Naive B cell (primary cell): ENCODE data around the gene ATP9A. TPM values are rescaled to one million over a fixed set of nuclear protein-coding genes. Genes with fewer than 3 reads are reported as not detected.
A peak's percentile ranks its signal among the peaks of the same experiment; 100 is the strongest.

ENCODE experiments used
- ATAC-seq, 2 donors: fragments of 150-1000 bp; cut with Tn5 transposase; 2 replicates each; pipeline ENCODE4 v1.10.0; 2021; ENCODE audit warnings: low read depth in 2 of 2, mild to moderate bottlenecking in 2 of 2, moderate library complexity in 2 of 2
- DNase-seq: peaks from one replicate; pipeline ENCODE4 v3.0.0; 2022
- H3K27ac Mint-ChIP-seq, 6 donors: one replicate each; pipeline ENCODE4 v1.8.0; 2020 to 2022; ENCODE audit warnings: mild to moderate bottlenecking in 6 of 6, mixed read lengths in 6 of 6, moderate library complexity in 5 of 6, inconsistent platforms in 2 of 6
- H3K27me3 Mint-ChIP-seq, 3 donors: one replicate each; pipeline ENCODE4 v1.8.0; 2021 to 2022; ENCODE audit warnings: mixed read lengths in 3 of 3, mild to moderate bottlenecking in 1 of 3
- H3K36me3 Mint-ChIP-seq, 2 donors: one replicate each; pipeline ENCODE4 v1.8.0; 2020 to 2022; ENCODE audit warnings: mixed read lengths in 2 of 2, inconsistent platforms in 1 of 2, mild to moderate bottlenecking in 1 of 2
- H3K4me1 Mint-ChIP-seq, 3 donors: one replicate each; pipeline ENCODE4 v1.8.0; 2020 to 2022; ENCODE audit warnings: mixed read lengths in 3 of 3, inconsistent platforms in 1 of 3, mild to moderate bottlenecking in 1 of 3, moderate library complexity in 1 of 3
- H3K4me3 Mint-ChIP-seq, 8 donors: one replicate each; pipeline ENCODE4 v1.8.0; 2020 to 2022; ENCODE audit warnings: mild to moderate bottlenecking in 8 of 8, mixed read lengths in 8 of 8, moderate library complexity in 8 of 8, inconsistent platforms in 2 of 8
- H3K9me3 Mint-ChIP-seq, 7 donors: one replicate each; pipeline ENCODE4 v1.8.0; 2020 to 2022; ENCODE audit warnings: mixed read lengths in 7 of 7, mild to moderate bottlenecking in 5 of 7, inconsistent platforms in 2 of 7, moderate library complexity in 1 of 7
- polyA plus RNA-seq, 6 donors: library from polyadenylated mRNA; unstranded; fragments of 300-500 nt; fragmentation: Illumina TruSeq; gene quantifications; one replicate each; pipeline ENCODE4 v1.2.3, GENCODE V29; 2021; ENCODE audit warnings: low read depth in 6 of 6

The ATP9A gene
- polyA plus RNA-seq, 6 donors from 2014 or later = 0.07 to 0.13 (median 0.10) TPM; not detected in 3

- Mint-ChIP-seq H3K4me3 (no peak overlapping the region), H3K27me3 (peaks cover 15 to 60% (median 33%) of the 10 kb centered on the region in 3 donors), H3K9me3 (no peaks in the 10 kb centered on the region), H3K36me3 (no peaks in the 10 kb centered on the region), H3K4me1 (peaks cover 3 to 10% (median 5%) of the 10 kb centered on the region in 3 donors), H3K27ac (no peak overlapping the region)
- no peak for ATAC-seq
- DNase-seq = no peak
These were observed 132.1 kb downstream of the ATP9A start for GRCh38 chr20:51636123-51636522.

GRCh38 chr20:51635680-51636079, 132.5 kb downstream of the ATP9A start:
- ATAC-seq = no peak
- Mint-ChIP-seq H3K36me3 (no peaks in the 10 kb centered on the region), H3K4me1 (peaks cover 6 to 14% (median 9%) of the 10 kb centered on the region in 3 donors), H3K4me3 (no peak overlapping the region), H3K27me3 (peaks cover 20 to 64% (median 37%) of the 10 kb centered on the region in 3 donors), H3K9me3 (no peaks in the 10 kb centered on the region), H3K27ac (peak overlapping the region in 2 of 6 donors; percentile 3 to 90)
- DNase-seq = no peak

GRCh38 chr20:51634877-51635276, 133.3 kb downstream of the ATP9A start:
- no peaks in the 10 kb centered on the region for H3K36me3 Mint-ChIP-seq
- DNase-seq (no peak), ATAC-seq (no peak)
- H3K27me3 Mint-ChIP-seq = peaks cover 26 to 72% (median 45%) of the 10 kb centered on the region in 3 donors
- H3K9me3 Mint-ChIP-seq = no peaks in the 10 kb centered on the region
- no peak overlapping the region for H3K4me3 Mint-ChIP-seq
- H3K4me1 Mint-ChIP-seq = peaks cover 7 to 14% (median 10%) of the 10 kb centered on the region in 3 donors
- H3K27ac Mint-ChIP-seq = no peak overlapping the region

- peaks cover 7 to 12% (median 10%) of the 10 kb centered on the region in 3 donors for H3K4me1 Mint-ChIP-seq
- DNase-seq (no peak), ATAC-seq (no peak)
- H3K27ac Mint-ChIP-seq = no peak overlapping the region
- H3K36me3 Mint-ChIP-seq = no peaks in the 10 kb centered on the region
- peaks cover 30 to 76% (median 51%) of the 10 kb centered on the region in 3 donors for H3K27me3 Mint-ChIP-seq
- H3K4me3 Mint-ChIP-seq = no peak overlapping the region
- H3K9me3 Mint-ChIP-seq = no peaks in the 10 kb centered on the region
These were observed 133.9 kb downstream of the ATP9A start for GRCh38 chr20:51634257-51634656.

- Mint-ChIP-seq H3K27ac (no peak overlapping the region), H3K4me1 (peaks cover 7 to 10% (median 10%) of the 10 kb centered on the region in 3 donors), H3K27me3 (peaks cover 36 to 85% (median 55%) of the 10 kb centered on the region in 3 donors)
These were observed 134.8 kb downstream of the ATP9A start for GRCh38 chr20:51633430-51633829.

GRCh38 chr20:51631953-51632352, 136.2 kb downstream of the ATP9A start:
- peaks cover 37 to 81% (median 59%) of the 10 kb centered on the region in 3 donors for H3K27me3 Mint-ChIP-seq
- H3K9me3 Mint-ChIP-seq = no peaks in the 10 kb centered on the region
- DNase-seq (no peak), ATAC-seq (no peak)
- peak overlapping the region in 1 of 6 donors; percentile 56 for H3K27ac Mint-ChIP-seq
- no peaks in the 10 kb centered on the region for H3K36me3 Mint-ChIP-seq
- peaks cover 7 to 10% (median 10%) of the 10 kb centered on the region in 3 donors for H3K4me1 Mint-ChIP-seq
- no peak overlapping the region for H3K4me3 Mint-ChIP-seq

More at GRCh38 chr20:51633430-51633829, 134.8 kb downstream of the ATP9A start:
- no peak overlapping the region for H3K4me3 Mint-ChIP-seq
- H3K36me3 Mint-ChIP-seq = no peaks in the 10 kb centered on the region
- ATAC-seq (no peak), DNase-seq (no peak)
- H3K9me3 Mint-ChIP-seq = no peaks in the 10 kb centered on the region

GRCh38 chr20:51631011-51631950, 136.9 kb downstream of the ATP9A start:
- Mint-ChIP-seq H3K36me3 (no peaks in the 10 kb centered on the region), H3K27me3 (peaks cover 38 to 75% (median 59%) of the 10 kb centered on the region in 3 donors), H3K4me3 (peak overlapping the region in 1 of 8 donors; percentile 63), H3K27ac (peak overlapping the region in 2 of 6 donors; percentile 28 to 56), H3K9me3 (no peaks in the 10 kb centered on the region), H3K4me1 (peaks cover 7 to 10% (median 10%) of the 10 kb centered on the region in 3 donors)
- ATAC-seq = no peak
- DNase-seq = no peak

- H3K4me1 Mint-ChIP-seq = peaks cover 7 to 10% (median 7%) of the 10 kb centered on the region in 3 donors
- H3K9me3 Mint-ChIP-seq = no peaks in the 10 kb centered on the region
- peaks cover 38 to 61% (median 48%) of the 10 kb centered on the region in 3 donors for H3K27me3 Mint-ChIP-seq
- DNase-seq (no peak), ATAC-seq (no peak)
- H3K36me3 Mint-ChIP-seq = no peaks in the 10 kb centered on the region
- no peak overlapping the region for H3K4me3 Mint-ChIP-seq
- no peak overlapping the region for H3K27ac Mint-ChIP-seq
These were observed 138.7 kb downstream of the ATP9A start for GRCh38 chr20:51629399-51630058.

- DNase-seq = no peak
- no peaks in the 10 kb centered on the region for H3K9me3 Mint-ChIP-seq
- H3K27ac Mint-ChIP-seq = peak overlapping the region in 1 of 6 donors; percentile 79
- H3K36me3 Mint-ChIP-seq = no peaks in the 10 kb centered on the region
- peaks cover 7 to 10% (median 7%) of the 10 kb centered on the region in 3 donors for H3K4me1 Mint-ChIP-seq
- peaks cover 38 to 54% (median 50%) of the 10 kb centered on the region in 3 donors for H3K27me3 Mint-ChIP-seq
- ATAC-seq = no peak
- H3K4me3 Mint-ChIP-seq = no peak overlapping the region
These were observed 139.4 kb downstream of the ATP9A start for GRCh38 chr20:51628533-51629398.

- no peak for DNase-seq
- H3K27me3 Mint-ChIP-seq = peaks cover 33 to 45% (median 45%) of the 10 kb centered on the region in 3 donors
- H3K36me3 Mint-ChIP-seq = no peaks in the 10 kb centered on the region
- no peak overlapping the region for H3K27ac Mint-ChIP-seq
- ATAC-seq = no peak
- no peak overlapping the region for H3K4me3 Mint-ChIP-seq
- H3K9me3 Mint-ChIP-seq = no peaks in the 10 kb centered on the region
- H3K4me1 Mint-ChIP-seq = peaks cover 7 to 10% (median 7%) of the 10 kb centered on the region in 3 donors
These were observed 140.6 kb downstream of the ATP9A start for GRCh38 chr20:51627586-51627985.

- H3K9me3 Mint-ChIP-seq = no peaks in the 10 kb centered on the region
- H3K27ac Mint-ChIP-seq = no peak overlapping the region
- DNase-seq (no peak), ATAC-seq (no peak)
- peaks cover 18 to 27% (median 21%) of the 10 kb centered on the region in 3 donors for H3K27me3 Mint-ChIP-seq
- no peak overlapping the region for H3K4me3 Mint-ChIP-seq
- no peaks in the 10 kb centered on the region for H3K36me3 Mint-ChIP-seq
- H3K4me1 Mint-ChIP-seq = no peaks in the 10 kb centered on the region
These were observed 143.1 kb downstream of the ATP9A start for GRCh38 chr20:51625105-51625504.

GRCh38 chr20:51624157-51624731, 143.9 kb downstream of the ATP9A start:
- peaks cover 11 to 19% (median 15%) of the 10 kb centered on the region in 3 donors for H3K27me3 Mint-ChIP-seq
- H3K4me3 Mint-ChIP-seq = no peak overlapping the region
- no peaks in the 10 kb centered on the region for H3K4me1 Mint-ChIP-seq
- no peaks in the 10 kb centered on the region for H3K36me3 Mint-ChIP-seq
- H3K27ac Mint-ChIP-seq = no peak overlapping the region
- no peaks in the 10 kb centered on the region for H3K9me3 Mint-ChIP-seq
- ATAC-seq (peak; percentile 35 to 48), DNase-seq (peak; percentile 38)
